ENCODE measurements around the gene BBS7. TPM values are rescaled to one million over a fixed set of nuclear protein-coding genes. Genes with fewer than 3 reads are reported as not detected.

The BBS7 gene
- polyA plus RNA-seq, 4 donors = 22.8 to 27.0 (median 25.7) TPM

DNA sequence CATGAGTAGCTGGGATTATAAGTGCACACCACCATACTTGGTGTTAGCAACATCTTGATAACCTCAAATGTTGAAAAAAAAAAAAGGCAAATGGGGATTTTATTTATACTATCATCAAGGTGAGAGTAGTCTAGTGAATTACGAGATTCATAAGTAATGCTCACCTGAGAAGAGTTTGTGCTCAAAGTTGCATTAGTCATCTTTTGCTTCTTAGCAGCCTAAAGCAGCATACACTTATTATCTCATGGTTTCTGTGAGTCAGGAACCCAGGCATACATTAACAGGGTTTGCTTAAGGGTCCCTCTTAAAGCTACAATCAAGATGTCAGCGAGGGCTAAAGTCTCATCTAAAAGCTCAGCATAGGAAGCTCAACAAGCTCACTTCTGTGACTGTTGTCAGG is 77.3 kb downstream of the BBS7 start:
- DNase-seq (ENCODE audit: low read depth in 4 of 4, low spot score in 3 of 4) = no peak

DNA sequence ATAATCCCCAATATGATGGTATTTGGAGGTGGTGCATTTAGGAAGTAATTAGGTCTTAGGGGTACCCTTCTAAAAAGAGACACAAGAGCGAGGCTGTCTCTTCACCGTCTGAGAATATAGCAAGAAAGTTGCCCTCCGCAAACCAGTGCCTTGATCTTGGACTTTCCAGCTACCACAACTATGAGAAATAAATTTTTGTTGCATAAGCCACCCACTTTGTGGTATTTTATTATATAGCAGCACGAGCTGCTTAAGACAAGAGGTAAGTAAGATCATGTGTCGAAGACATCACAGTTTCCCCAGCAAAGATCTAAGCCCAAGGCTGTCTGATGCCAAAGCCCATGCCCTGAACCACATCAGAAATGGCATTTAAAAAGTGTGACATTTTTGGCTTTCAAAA is 78.8 kb downstream of the BBS7 start:
- no peak for DNase-seq (ENCODE audit: low read depth in 4 of 4, low spot score in 3 of 4)

DNA sequence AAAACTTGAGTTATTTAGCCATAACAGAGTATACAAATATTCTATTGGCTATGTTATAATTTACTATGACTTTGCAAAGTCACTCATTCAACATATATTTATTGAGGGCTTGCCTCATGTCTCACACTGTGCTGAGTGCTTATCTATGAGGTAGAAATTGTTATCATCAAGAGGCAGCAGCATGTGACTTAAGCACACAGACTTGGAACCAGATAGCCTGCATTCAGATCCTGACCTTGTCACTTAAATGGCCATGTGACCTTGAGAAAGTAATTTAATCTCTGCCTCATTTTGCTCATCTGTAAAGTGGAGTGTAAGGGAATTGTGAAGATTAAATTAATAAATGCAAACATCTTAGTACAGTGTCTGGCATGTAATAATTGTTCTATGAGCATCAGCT is 79.3 kb downstream of the BBS7 start:
- DNase-seq (ENCODE audit: low read depth in 4 of 4, low spot score in 3 of 4) = no peak

GRCh38 chr4:121789960-121790829 is 80.1 kb downstream of the BBS7 start:
- DNase-seq (ENCODE audit: low read depth in 4 of 4, low spot score in 3 of 4) = no peak

- DNase-seq (ENCODE audit: low read depth in 4 of 4, low spot score in 3 of 4) = no peak
Measured at GRCh38 chr4:121789455-121789854, 80.8 kb downstream of the BBS7 start.

DNA sequence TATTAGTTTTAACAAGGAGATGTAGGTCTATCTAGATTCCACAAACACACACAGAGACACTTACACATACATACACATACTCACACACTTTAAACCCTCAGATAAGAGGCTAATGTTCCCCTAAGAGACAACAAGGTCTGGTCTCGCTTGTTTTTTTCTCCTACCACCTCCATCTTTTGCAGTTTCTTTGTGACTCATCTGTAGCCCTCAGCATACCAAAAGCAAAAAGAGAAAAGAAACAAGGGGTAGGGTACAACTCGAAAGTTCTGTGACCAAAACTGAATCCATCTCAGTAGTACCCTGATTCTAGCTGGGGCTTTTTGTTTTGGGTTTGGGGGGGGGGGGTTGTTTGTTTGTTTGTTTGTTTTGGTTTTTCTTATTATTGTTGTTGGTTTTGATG is 81.4 kb downstream of the BBS7 start:
- no peak for DNase-seq (ENCODE audit: low read depth in 4 of 4, low spot score in 3 of 4)

GRCh38 chr4:121786221-121786620 is 84.1 kb downstream of the BBS7 start:
- DNase-seq (ENCODE audit: low read depth in 4 of 4, low spot score in 3 of 4) = no peak

DNA sequence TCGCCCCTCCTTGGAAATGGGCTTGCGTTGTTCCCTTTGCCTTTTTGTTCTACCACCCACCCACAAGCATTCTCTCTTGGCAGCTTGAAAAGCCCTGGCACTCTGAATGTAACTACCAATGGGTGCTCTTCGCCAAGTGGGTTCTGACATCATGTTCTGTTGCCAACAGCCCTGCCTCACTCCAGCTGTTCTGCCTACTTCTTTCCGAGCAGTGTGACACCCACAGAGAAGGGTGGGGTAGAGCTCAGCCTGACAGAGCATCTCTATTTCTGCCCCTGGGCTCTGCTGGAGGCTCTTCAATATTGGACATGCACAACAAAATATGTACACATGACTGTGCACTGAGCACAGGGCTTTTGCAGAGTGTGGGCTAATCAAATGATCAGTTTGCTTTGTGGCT is 84.8 kb downstream of the BBS7 start:
- DNase-seq (ENCODE audit: low read depth in 4 of 4, low spot score in 3 of 4) = no peak

- no peak for DNase-seq (ENCODE audit: low read depth in 4 of 4, low spot score in 3 of 4)
Measured at GRCh38 chr4:121784975-121785374, 85.3 kb downstream of the BBS7 start.

DNA sequence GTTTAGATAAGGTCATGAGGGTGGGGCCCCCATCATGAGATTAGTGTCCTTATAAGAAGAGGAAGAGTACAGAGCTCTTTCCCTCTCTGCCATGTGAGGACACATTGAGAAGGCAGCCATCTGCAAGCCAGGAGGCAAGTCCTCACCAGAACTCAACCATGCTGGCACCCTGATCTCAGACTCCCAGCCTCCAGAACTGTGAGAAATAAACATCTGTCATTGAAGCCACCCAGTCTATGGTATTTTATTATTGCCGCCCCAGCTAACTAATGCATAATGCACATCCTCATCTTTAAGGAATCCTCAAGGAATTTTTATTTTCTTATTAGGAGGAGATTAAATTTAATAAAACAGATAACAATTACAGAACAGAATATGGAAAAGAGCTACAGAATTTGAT is 85.9 kb downstream of the BBS7 start:
- no peak for DNase-seq (ENCODE audit: low read depth in 4 of 4, low spot score in 3 of 4)

GRCh38 chr4:121783210-121783609 is 87.1 kb downstream of the BBS7 start:
- DNase-seq (ENCODE audit: low read depth in 4 of 4, low spot score in 3 of 4) = no peak

DNA sequence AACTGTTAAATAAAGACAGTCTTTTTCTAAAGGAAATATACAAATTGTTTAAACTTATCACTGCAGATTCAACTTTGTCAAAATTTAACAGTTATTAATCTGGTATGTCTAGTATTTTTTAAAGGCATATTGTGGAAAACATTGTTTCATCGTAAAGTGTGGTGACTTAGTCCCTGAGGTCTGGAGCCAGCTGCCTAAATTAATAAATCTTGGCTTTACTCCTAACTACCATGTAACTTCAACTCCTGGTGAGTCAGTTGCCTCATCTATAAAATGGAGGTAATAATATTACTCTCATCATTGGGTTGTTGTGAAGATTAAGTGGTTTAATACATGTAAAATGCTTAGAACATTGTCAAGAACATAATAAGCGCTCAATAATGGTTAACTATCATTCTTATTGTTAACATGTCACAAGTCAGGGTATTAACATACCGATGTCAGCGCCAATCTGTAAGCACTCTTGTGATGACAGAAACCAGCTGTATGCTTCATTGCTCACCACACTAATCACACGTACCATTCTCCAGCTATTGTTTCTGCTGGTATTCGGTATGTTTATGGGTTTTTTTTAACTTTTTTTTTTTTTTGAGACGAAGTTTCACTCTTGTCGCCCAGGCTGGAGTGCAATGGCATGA is 91.2 kb downstream of the BBS7 start:
- no peak for DNase-seq (ENCODE audit: low read depth in 4 of 4, low spot score in 3 of 4)

- DNase-seq (ENCODE audit: low read depth in 4 of 4, low spot score in 3 of 4) = no peak
Measured at GRCh38 chr4:121777625-121778024, 92.6 kb downstream of the BBS7 start.

DNA sequence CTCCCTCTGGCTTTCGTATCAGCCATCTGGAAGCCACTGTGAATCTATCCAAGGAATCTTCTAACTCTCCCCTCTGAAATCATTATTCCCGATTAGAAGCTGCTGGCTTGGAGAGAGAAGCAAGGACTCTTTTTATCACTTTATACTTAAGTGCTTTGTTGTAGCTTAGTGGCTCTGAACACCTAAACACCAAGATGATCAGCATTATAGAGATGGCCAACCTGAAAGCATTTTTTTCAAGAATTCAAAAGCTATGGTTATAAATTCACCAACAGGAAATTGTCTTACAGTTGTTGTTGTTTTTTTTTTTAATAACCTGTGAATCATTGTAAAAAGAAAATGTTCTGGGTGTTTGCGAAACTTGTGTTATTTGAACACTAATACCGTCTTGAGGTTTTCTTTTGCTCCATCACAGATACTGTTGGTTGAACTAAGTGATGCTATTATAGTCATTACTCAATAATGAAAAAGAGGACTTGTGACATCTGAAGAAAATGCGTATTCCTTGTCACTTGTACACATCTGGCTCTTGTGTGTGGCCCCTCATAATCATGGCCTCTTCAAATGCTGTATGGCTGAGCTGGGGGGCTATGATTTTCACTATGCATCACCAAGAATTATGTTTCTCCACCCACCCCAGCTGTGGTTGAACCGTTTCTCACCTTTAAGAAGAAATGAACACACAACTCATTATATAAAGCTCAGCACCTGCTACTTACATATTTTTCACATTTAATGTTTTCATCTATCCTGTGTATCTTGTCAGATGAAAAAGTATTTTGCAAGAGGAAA is 93.5 kb downstream of the BBS7 start:
- no peak for DNase-seq (ENCODE audit: low read depth in 4 of 4, low spot score in 3 of 4)

Other genes with a start within 250 kb of the BBS7 start
- 100 to 1,000 TPM; 362 to 569 (median 471) TPM for gene ANXA5, start 173.5 kb downstream of the BBS7 start, polyA plus RNA-seq (ENCODE audit: insufficient read length in 4 of 4)
- 1 to 10 TPM in 1 of 4 donors, under 1 TPM in 3; 0.34 to 1.3 (median 0.59) TPM for gene SMIM43, start 105.3 kb downstream of the BBS7 start, polyA plus RNA-seq (ENCODE audit: insufficient read length in 4 of 4)
- 10 to 100 TPM; 47.5 to 62.7 (median 52.2) TPM for gene EXOSC9, start 69.2 kb downstream of the BBS7 start, polyA plus RNA-seq (ENCODE audit: insufficient read length in 4 of 4)
- gene CCNA2, start 46.6 kb downstream of the BBS7 start, polyA plus RNA-seq (ENCODE audit: insufficient read length in 4 of 4) = 10 to 100 TPM; 32.7 to 45.3 (median 33.9) TPM
- 1 to 10 TPM in 3 of 4 donors, under 1 TPM in 1; 0.78 to 1.4 (median 1.2) TPM for gene TRPC3, start 81.6 kb upstream of the BBS7 start, polyA plus RNA-seq (ENCODE audit: insufficient read length in 4 of 4)

Data from left renal pelvis (tissue), 4 donors.